Osteoblast (primary cell): ENCODE measurements around the gene TBC1D8. TPM values are rescaled to one million over a fixed set of nuclear protein-coding genes. Genes with fewer than 3 reads are reported as not detected.

ENCODE experiments used
- DNase-seq: peaks from one replicate; pipeline ENCODE4 v3.0.0; 2011; ENCODE audit warnings: low spot score, mixed read lengths; ENCODE audit not compliant: insufficient read length; ENCODE audit errors: missing footprints
- H2AFZ ChIP-seq: 2 replicates; pipeline ENCODE4 v1.6.0; 2011; ENCODE audit warnings: mild to moderate bottlenecking, low read length
- H3K27ac ChIP-seq: 2 replicates; pipeline ENCODE4 v1.5.1; 2011; ENCODE audit warnings: mild to moderate bottlenecking, low read depth, low read length, moderate library complexity
- H3K27me3 ChIP-seq: 2 replicates; pipeline ENCODE4 v1.6.0; 2012; ENCODE audit warnings: mild to moderate bottlenecking, control low read depth, inconsistent platforms, low read length, moderate library complexity; ENCODE audit not compliant: insufficient read depth
- H3K36me3 ChIP-seq: 2 replicates; pipeline ENCODE4 v1.5.1; 2011; ENCODE audit warnings: mild to moderate bottlenecking, low read length, control low read depth, moderate library complexity; ENCODE audit not compliant: insufficient read depth
- H3K4me1 ChIP-seq: 2 replicates; pipeline ENCODE4 v1.5.1; 2011; ENCODE audit warnings: mild to moderate bottlenecking, low read length, control low read depth, moderate library complexity; ENCODE audit not compliant: insufficient read depth
- H3K4me2 ChIP-seq: 2 replicates; pipeline ENCODE4 v1.6.0; 2011; ENCODE audit warnings: mild to moderate bottlenecking, low read length; ENCODE audit not compliant: insufficient read depth
- H3K4me3 ChIP-seq: fragments of 200-600 bp; sonication (generic); 3 replicates; pipeline ENCODE4 v1.5.1; 2012; ENCODE audit warnings: mild to moderate bottlenecking, low read length, inconsistent platforms; ENCODE audit not compliant: insufficient read depth
- H3K79me2 ChIP-seq: 2 replicates; pipeline ENCODE4 v1.6.0; 2012; ENCODE audit warnings: mild to moderate bottlenecking, low read length, control low read depth, inconsistent platforms; ENCODE audit not compliant: insufficient read depth
- H3K9me3 ChIP-seq: 2 replicates; pipeline ENCODE4 v1.5.1; 2011; ENCODE audit warnings: low read depth, low read length, control low read depth
- H4K20me1 ChIP-seq: 2 replicates; pipeline ENCODE4 v1.6.0; 2012; ENCODE audit warnings: mild to moderate bottlenecking, low read length, control low read depth; ENCODE audit not compliant: insufficient read depth
- CTCF ChIP-seq: IDR thresholded peaks from 2 replicates; pipeline ENCODE4 v1.5.1; 2011; ENCODE audit warnings: mild to moderate bottlenecking, low read depth, low read length, moderate library complexity; ENCODE audit errors: extremely low read depth
- total RNA-seq: library from RNA; depleted of rRNA; stranded (reverse); fragments of >200 nt; gene quantifications from 2 replicates; pipeline ENCODE4 v1.2.3, GENCODE V29; 2012

The TBC1D8 gene
- total RNA-seq, 1 donor = 13.4 TPM

- Histone ChIP-seq H3K36me3 (no peaks in the 10 kb centered on the region), H3K4me3 (no peak overlapping the region), H3K4me1 (no peaks in the 10 kb centered on the region), H3K9me3 (no peaks in the 10 kb centered on the region), H2AFZ (no peak overlapping the region), H3K27ac (no peak overlapping the region), H3K27me3 (peaks cover 6% of the 10 kb centered on the region), H3K4me2 (no peak overlapping the region), H3K79me2 (no peaks in the 10 kb centered on the region), H4K20me1 (no peaks in the 10 kb centered on the region)
- DNase-seq = no peak
- no peak for TF ChIP-seq CTCF
These were observed 33.9 kb upstream of the TBC1D8 start for GRCh38 chr2:101185085-101185484.

- H3K27me3 ChIP-seq = no peaks in the 10 kb centered on the region
- H3K36me3 ChIP-seq = no peaks in the 10 kb centered on the region
- no peak overlapping the region for H3K4me2 ChIP-seq
- H3K9me3 ChIP-seq = no peaks in the 10 kb centered on the region
- H3K4me3 ChIP-seq = no peak overlapping the region
- no peak overlapping the region for H3K27ac ChIP-seq
- peaks cover 5% of the 10 kb centered on the region for H3K4me1 ChIP-seq
- DNase-seq = no peak
- no peaks in the 10 kb centered on the region for H3K79me2 ChIP-seq
- TF ChIP-seq CTCF = no peak
- H2AFZ ChIP-seq = no peak overlapping the region
- H4K20me1 ChIP-seq = no peaks in the 10 kb centered on the region
These were observed 28.8 kb upstream of the TBC1D8 start for GRCh38 chr2:101179982-101180381.

- Histone ChIP-seq H2AFZ (peak overlapping the region; percentile 14), H3K27ac (no peak overlapping the region), H3K4me3 (no peak overlapping the region), H3K27me3 (no peaks in the 10 kb centered on the region), H3K36me3 (no peaks in the 10 kb centered on the region), H4K20me1 (no peaks in the 10 kb centered on the region), H3K9me3 (no peaks in the 10 kb centered on the region), H3K79me2 (no peaks in the 10 kb centered on the region), H3K4me1 (peaks cover 6% of the 10 kb centered on the region), H3K4me2 (peak overlapping the region; percentile 4)
- DNase-seq = no peak
- no peak for TF ChIP-seq CTCF
These were observed 25.6 kb upstream of the TBC1D8 start for GRCh38 chr2:101176803-101177202.

GRCh38 chr2:101175991-101176390 is 24.8 kb upstream of the TBC1D8 start:
- TF ChIP-seq CTCF = no peak
- H3K4me2 ChIP-seq = no peak overlapping the region
- peaks cover 6% of the 10 kb centered on the region for H3K4me1 ChIP-seq
- no peaks in the 10 kb centered on the region for H4K20me1 ChIP-seq
- no peak for DNase-seq
- no peaks in the 10 kb centered on the region for H3K36me3 ChIP-seq
- H2AFZ ChIP-seq = no peak overlapping the region
- H3K4me3 ChIP-seq = no peak overlapping the region
- no peaks in the 10 kb centered on the region for H3K9me3 ChIP-seq
- no peak overlapping the region for H3K27ac ChIP-seq
- no peaks in the 10 kb centered on the region for H3K27me3 ChIP-seq
- H3K79me2 ChIP-seq = no peaks in the 10 kb centered on the region
